ENCODE measurements around the gene DLGAP1.

DLGAP1 gene

GRCh38 chr18:3985664-3986063, 469.4 kb downstream of the DLGAP1 start:
- no peak for DNase-seq (ENCODE audit: low spot score)

- DNase-seq (ENCODE audit: low spot score): no peak
Observed at GRCh38 chr18:3985020-3985419, 470.1 kb downstream of the DLGAP1 start.

- DNase-seq (ENCODE audit: low spot score): no peak
Observed at GRCh38 chr18:3984163-3984757, 470.8 kb downstream of the DLGAP1 start.

GRCh38 chr18:3983351-3983969, 471.6 kb downstream of the DLGAP1 start:
- no peak for DNase-seq (ENCODE audit: low spot score)

- no peak for DNase-seq (ENCODE audit: low spot score)
Observed at GRCh38 chr18:3982541-3982940, 472.6 kb downstream of the DLGAP1 start.

- DNase-seq (ENCODE audit: low spot score): no peak
Observed at GRCh38 chr18:3979024-3979423, 476.1 kb downstream of the DLGAP1 start.

- no peak for DNase-seq (ENCODE audit: low spot score)
Observed at GRCh38 chr18:3973191-3973850, 481.8 kb downstream of the DLGAP1 start.

GRCh38 chr18:3972291-3972930, 482.7 kb downstream of the DLGAP1 start:
- DNase-seq (ENCODE audit: low spot score): no peak

- DNase-seq (ENCODE audit: low spot score): no peak
Observed at GRCh38 chr18:3970929-3971328, 484.2 kb downstream of the DLGAP1 start.

GRCh38 chr18:3967359-3968180, 487.5 kb downstream of the DLGAP1 start:
- no peak for DNase-seq (ENCODE audit: low spot score)

GRCh38 chr18:3966642-3967358, 488.3 kb downstream of the DLGAP1 start:
- DNase-seq (ENCODE audit: low spot score): no peak

- no peak for DNase-seq (ENCODE audit: low spot score)
Observed at GRCh38 chr18:3966246-3966641, 488.9 kb downstream of the DLGAP1 start.

GRCh38 chr18:3960977-3961376, 494.1 kb downstream of the DLGAP1 start:
- DNase-seq (ENCODE audit: low spot score): no peak

- no peak for DNase-seq (ENCODE audit: low spot score)
Observed at GRCh38 chr18:3960142-3960541, 495.0 kb downstream of the DLGAP1 start.

- DNase-seq (ENCODE audit: low spot score): no peak
Observed at GRCh38 chr18:3952031-3952430, 503.1 kb downstream of the DLGAP1 start.

- no peak for DNase-seq (ENCODE audit: low spot score)
Observed at GRCh38 chr18:3950668-3951404, 504.3 kb downstream of the DLGAP1 start.

- no peak for DNase-seq (ENCODE audit: low spot score)
Observed at GRCh38 chr18:3948958-3949357, 506.1 kb downstream of the DLGAP1 start.

GRCh38 chr18:3947383-3947782, 507.7 kb downstream of the DLGAP1 start:
- DNase-seq (ENCODE audit: low spot score): no peak

GRCh38 chr18:3935305-3935704, 519.8 kb downstream of the DLGAP1 start:
- no peak for DNase-seq (ENCODE audit: low spot score)

- DNase-seq (ENCODE audit: low spot score): no peak
Observed at GRCh38 chr18:3932276-3932675, 522.8 kb downstream of the DLGAP1 start.
